Measurements from ENCODE around the gene ATG10. TPM values are rescaled to one million over a fixed set of nuclear protein-coding genes. Genes with fewer than 3 reads are reported as not detected.

Gene ATG10
- total RNA-seq, 1 experiment from 2014 or later: 7.6 TPM

DNA sequence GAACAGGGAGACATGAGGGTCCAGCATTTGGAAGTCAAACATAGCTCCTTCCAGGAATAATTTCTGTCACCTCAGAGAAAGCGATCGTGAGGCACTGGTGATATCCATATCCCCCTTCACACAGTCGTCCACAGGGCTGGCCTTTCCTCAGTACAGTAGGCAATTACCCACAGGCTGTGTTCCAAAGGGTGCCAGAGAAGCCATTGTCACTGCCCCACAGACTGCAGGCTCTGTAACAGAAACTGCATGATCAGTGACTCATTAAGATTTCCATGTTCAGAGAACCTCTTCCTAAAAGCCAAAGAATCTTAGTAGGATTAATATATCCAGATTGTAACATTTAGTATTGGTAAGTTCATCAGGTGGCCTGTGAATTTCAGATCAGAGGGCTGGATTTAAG lies 178.7 kb downstream of the ATG10 start:
- no peaks in the 10 kb centered on the region for H3K79me2 ChIP-seq (ENCODE audit: insufficient read depth, low read length)
- H3K27me3 Mint-ChIP-seq (ENCODE audit: low read depth): no peaks in the 10 kb centered on the region
- H3K27ac Mint-ChIP-seq: peak overlapping the region in 1 of 3 experiments; percentile 26; a peak in 1 of 7 replicates
- no peak overlapping the region for H3K4me3 Mint-ChIP-seq
- H3K4me1 Mint-ChIP-seq: peaks cover 11 to 14% of the 10 kb centered on the region in 2 experiments; a peak in 3 of 4 replicates
- H4K8ac ChIP-seq (replicated peaks; ENCODE audit: insufficient read length, low read depth, low read length): no peak overlapping the region
- H3K4me2 ChIP-seq (ENCODE audit: insufficient read depth, insufficient read length, low read length): no peak overlapping the region
- no peak overlapping the region for H2BK15ac ChIP-seq (ENCODE audit: low read depth, low read length)
- no peaks in the 10 kb centered on the region for H4K20me1 ChIP-seq (ENCODE audit: control insufficient read depth, insufficient read depth, insufficient read length)
- no peak overlapping the region for H3K4ac ChIP-seq (ENCODE audit: low read depth, low read length)
- H2AK5ac ChIP-seq (ENCODE audit: insufficient read length, low read length): no peak overlapping the region
- no peaks in the 10 kb centered on the region for H3K9me3 ChIP-seq (ENCODE audit: control insufficient read depth, low read depth, low read length)
- no peak overlapping the region for H4K5ac ChIP-seq (ENCODE audit: insufficient read length, low read depth, low read length)
- H3K23me2 ChIP-seq (ENCODE audit: insufficient read length, low read depth, low read length, poor library complexity, severe bottlenecking): no peaks in the 10 kb centered on the region
- no peak overlapping the region for H3K56ac ChIP-seq (ENCODE audit: insufficient read length, low read depth, low read length)
- no peak overlapping the region for H3K18ac ChIP-seq (ENCODE audit: insufficient read length, low read depth, low read length)
- no peak overlapping the region for H4K91ac ChIP-seq (ENCODE audit: insufficient read length, low read depth, low read length)
- no peak overlapping the region for H2BK120ac ChIP-seq (ENCODE audit: low read depth, low read length, poor library complexity, severe bottlenecking)
- no peaks in the 10 kb centered on the region; the same call in 1 of the 2 replicates for H3K4me1 ChIP-seq (ENCODE audit: insufficient read depth, low read length)
- TF ChIP-seq, protein P1, sequence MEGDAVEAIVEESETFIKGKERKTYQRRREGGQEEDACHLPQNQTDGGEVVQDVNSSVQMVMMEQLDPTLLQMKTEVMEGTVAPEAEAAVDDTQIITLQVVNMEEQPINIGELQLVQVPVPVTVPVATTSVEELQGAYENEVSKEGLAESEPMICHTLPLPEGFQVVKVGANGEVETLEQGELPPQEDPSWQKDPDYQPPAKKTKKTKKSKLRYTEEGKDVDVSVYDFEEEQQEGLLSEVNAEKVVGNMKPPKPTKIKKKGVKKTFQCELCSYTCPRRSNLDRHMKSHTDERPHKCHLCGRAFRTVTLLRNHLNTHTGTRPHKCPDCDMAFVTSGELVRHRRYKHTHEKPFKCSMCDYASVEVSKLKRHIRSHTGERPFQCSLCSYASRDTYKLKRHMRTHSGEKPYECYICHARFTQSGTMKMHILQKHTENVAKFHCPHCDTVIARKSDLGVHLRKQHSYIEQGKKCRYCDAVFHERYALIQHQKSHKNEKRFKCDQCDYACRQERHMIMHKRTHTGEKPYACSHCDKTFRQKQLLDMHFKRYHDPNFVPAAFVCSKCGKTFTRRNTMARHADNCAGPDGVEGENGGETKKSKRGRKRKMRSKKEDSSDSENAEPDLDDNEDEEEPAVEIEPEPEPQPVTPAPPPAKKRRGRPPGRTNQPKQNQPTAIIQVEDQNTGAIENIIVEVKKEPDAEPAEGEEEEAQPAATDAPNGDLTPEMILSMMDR (conservative IDR thresholded peaks at IDR 0.05): no peak
- H3K14ac ChIP-seq (ENCODE audit: insufficient read depth, low read length): no peak overlapping the region
- H2BK5ac ChIP-seq (ENCODE audit: insufficient read length, low read length): no peak overlapping the region
- no peak for DNase-seq
- no peaks in the 10 kb centered on the region for H3K36me3 Mint-ChIP-seq (ENCODE audit: insufficient read depth in 1 of 3, low read depth in 3 of 3)
- H3K23ac ChIP-seq (ENCODE audit: insufficient read length, low read depth, low read length): no peak overlapping the region
- WGBS (ENCODE audit: extremely low coverage, insufficient read length, low lambda C conversion rate): no CpG with 5 or more reads among the region's 3 CpGs
- H3K9ac ChIP-seq (ENCODE audit: extremely low read depth, insufficient read length, low read length): no peak overlapping the region
- no peak overlapping the region for H3T11ph ChIP-seq (ENCODE audit: low read length)
- H2AFZ ChIP-seq (ENCODE audit: low read length): no peak overlapping the region
- no peak overlapping the region for H3K27ac ChIP-seq (ENCODE audit: insufficient read length, low read depth, low read length)
- no peak overlapping the region for H2BK12ac ChIP-seq (ENCODE audit: insufficient read length, low read depth, low read length)
- H3K9me3 Mint-ChIP-seq: no peaks in the 10 kb centered on the region
- no peaks in the 10 kb centered on the region for H3K27me3 ChIP-seq (ENCODE audit: insufficient read depth, low read length)
- no peaks in the 10 kb centered on the region for H3K79me1 ChIP-seq (ENCODE audit: insufficient read depth, low read depth, low read length, poor library complexity, severe bottlenecking)
- H2BK20ac ChIP-seq (ENCODE audit: low read depth, low read length, poor library complexity, severe bottlenecking): no peak overlapping the region

Measured in H9 (cell line).